SK-N-SH treated with all-trans-retinoic acid at 6 μM for 48 hours (cell line): Measurements from ENCODE around the gene SYNPO2.

Experiments used
- ARNTL ChIP-seq: fragments of 450-650 bp; formaldehyde crosslinking; IDR thresholded peaks from 2 replicates; pipeline ENCODE4 v1.5.0; 2020; ENCODE audit warnings: low read depth, mild to moderate bottlenecking, moderate library complexity, borderline replicate concordance
- GLIS3 ChIP-seq: fragments of 250-450 bp; sonication (Bioruptor Pico); IDR thresholded peaks from 2 replicates; pipeline ENCODE4 v1.5.0; 2020; ENCODE audit warnings: mild to moderate bottlenecking, moderate library complexity
- ISL1 ChIP-seq: fragments of 250-450 bp; sonication (Bioruptor Pico); IDR thresholded peaks from 2 replicates; pipeline ENCODE4 v2.1.2; 2022; ENCODE audit warnings: mild to moderate bottlenecking, moderate library complexity
- PATZ1 ChIP-seq: fragments of 250-450 bp; sonication (Bioruptor Pico); IDR thresholded peaks from 2 replicates; pipeline ENCODE4 v1.8.0; 2020; ENCODE audit warnings: mild to moderate bottlenecking, moderate library complexity, borderline replicate concordance
- PPARA ChIP-seq: fragments of 250-450 bp; sonication (Bioruptor Pico); IDR thresholded peaks from 2 replicates; pipeline ENCODE4 v1.5.0; 2020; ENCODE audit warnings: mild to moderate bottlenecking, borderline replicate concordance
- SNAI2 ChIP-seq: fragments of 250-450 bp; sonication (Bioruptor Pico); IDR thresholded peaks from 2 replicates; pipeline ENCODE4 v1.5.0; 2020; ENCODE audit warnings: mild to moderate bottlenecking, moderate library complexity
- ZC3H10 ChIP-seq: fragments of 250-450 bp; sonication (Bioruptor Pico); IDR thresholded peaks from 2 replicates; pipeline ENCODE4 v1.5.1; 2021; ENCODE audit warnings: mild to moderate bottlenecking, moderate library complexity
- ZFP3 ChIP-seq: fragments of 250-450 bp; sonication (Bioruptor Pico); IDR thresholded peaks from 2 replicates; pipeline ENCODE4 v1.5.0; 2020; ENCODE audit warnings: mild to moderate bottlenecking, moderate library complexity
- ZFP30 ChIP-seq: fragments of 450-650 bp; formaldehyde crosslinking; IDR thresholded peaks from 2 replicates; pipeline ENCODE4 v1.5.0; 2022; ENCODE audit warnings: mild to moderate bottlenecking, moderate library complexity
- ZNF565 ChIP-seq: fragments of 450-650 bp; formaldehyde crosslinking; conservative IDR thresholded peaks from 2 replicates; pipeline ENCODE4 v1.5.0; 2020; ENCODE audit warnings: low read depth, mild to moderate bottlenecking, moderate library complexity
- ZNF70 ChIP-seq: fragments of 450-650 bp; formaldehyde crosslinking; IDR thresholded peaks from 2 replicates; pipeline ENCODE4 v1.5.0; 2020; ENCODE audit warnings: mild to moderate bottlenecking, moderate library complexity
- ZNF8 ChIP-seq: fragments of 450-650 bp; formaldehyde crosslinking; IDR thresholded peaks from 2 replicates; pipeline ENCODE4 v1.5.0; 2020; ENCODE audit warnings: mild to moderate bottlenecking, moderate library complexity
- TF ChIP-seq, protein P1 (sequence below): fragments of 250-450 bp; sonication (Bioruptor Pico); IDR thresholded peaks from 2 replicates; pipeline ENCODE4 v1.5.0; 2020; ENCODE audit warnings: mild to moderate bottlenecking, moderate library complexity

GRCh38 chr4:119050527-119051090 is 162.0 kb downstream of the SYNPO2 start:
- TF ChIP-seq ISL1 (CRISPR knock-in tag): no peak
- TF ChIP-seq ZNF8 (CRISPR knock-in tag): no peak
- TF ChIP-seq GLIS3 (CRISPR knock-in tag): no peak
- TF ChIP-seq PATZ1 (CRISPR knock-in tag): no peak
- no peak for TF ChIP-seq PPARA (CRISPR knock-in tag)
- no peak for TF ChIP-seq ZFP3
- TF ChIP-seq ZNF565 (CRISPR knock-in tag): no peak
- TF ChIP-seq ZFP30: no peak
- no peak for TF ChIP-seq ZNF70 (CRISPR knock-in tag)
- TF ChIP-seq ARNTL (CRISPR knock-in tag): no peak
- TF ChIP-seq, protein P1, sequence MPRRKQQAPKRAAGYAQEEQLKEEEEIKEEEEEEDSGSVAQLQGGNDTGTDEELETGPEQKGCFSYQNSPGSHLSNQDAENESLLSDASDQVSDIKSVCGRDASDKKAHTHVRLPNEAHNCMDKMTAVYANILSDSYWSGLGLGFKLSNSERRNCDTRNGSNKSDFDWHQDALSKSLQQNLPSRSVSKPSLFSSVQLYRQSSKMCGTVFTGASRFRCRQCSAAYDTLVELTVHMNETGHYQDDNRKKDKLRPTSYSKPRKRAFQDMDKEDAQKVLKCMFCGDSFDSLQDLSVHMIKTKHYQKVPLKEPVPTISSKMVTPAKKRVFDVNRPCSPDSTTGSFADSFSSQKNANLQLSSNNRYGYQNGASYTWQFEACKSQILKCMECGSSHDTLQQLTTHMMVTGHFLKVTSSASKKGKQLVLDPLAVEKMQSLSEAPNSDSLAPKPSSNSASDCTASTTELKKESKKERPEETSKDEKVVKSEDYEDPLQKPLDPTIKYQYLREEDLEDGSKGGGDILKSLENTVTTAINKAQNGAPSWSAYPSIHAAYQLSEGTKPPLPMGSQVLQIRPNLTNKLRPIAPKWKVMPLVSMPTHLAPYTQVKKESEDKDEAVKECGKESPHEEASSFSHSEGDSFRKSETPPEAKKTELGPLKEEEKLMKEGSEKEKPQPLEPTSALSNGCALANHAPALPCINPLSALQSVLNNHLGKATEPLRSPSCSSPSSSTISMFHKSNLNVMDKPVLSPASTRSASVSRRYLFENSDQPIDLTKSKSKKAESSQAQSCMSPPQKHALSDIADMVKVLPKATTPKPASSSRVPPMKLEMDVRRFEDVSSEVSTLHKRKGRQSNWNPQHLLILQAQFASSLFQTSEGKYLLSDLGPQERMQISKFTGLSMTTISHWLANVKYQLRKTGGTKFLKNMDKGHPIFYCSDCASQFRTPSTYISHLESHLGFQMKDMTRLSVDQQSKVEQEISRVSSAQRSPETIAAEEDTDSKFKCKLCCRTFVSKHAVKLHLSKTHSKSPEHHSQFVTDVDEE (CRISPR knock-in tag): no peak
- no peak for TF ChIP-seq ZC3H10
- no peak for TF ChIP-seq SNAI2 (CRISPR knock-in tag)
